Liver (tissue), 3 donors: ENCODE data around the gene SMAD1.

Experiments
- CTCF ChIP-seq: fragments of 150-350 bp; IDR thresholded peaks from 2 replicates; pipeline ENCODE4 v1.5.1; 2017; ENCODE audit warnings: improper control_type of control experiment, low read depth, low read length; ENCODE audit not compliant: missing input control
- REST ChIP-seq: IDR thresholded peaks from 2 replicates; pipeline ENCODE4 v1.6.1; 2016; ENCODE audit warnings: antibody characterized with exemption, mild to moderate bottlenecking
- TAF1 ChIP-seq: conservative IDR thresholded peaks from 2 replicates; pipeline ENCODE4 v1.6.1; 2016; ENCODE audit warnings: antibody characterized with exemption, mild to moderate bottlenecking
- YY1 ChIP-seq: IDR thresholded peaks from 2 replicates; pipeline ENCODE4 v1.6.1; 2016; ENCODE audit warnings: antibody characterized with exemption, mild to moderate bottlenecking
- donor health status: healthy.
- donor health status: healthy.

- TF ChIP-seq CTCF (no peak), TAF1 (no peak), YY1 (no peak), REST (no peak)
These were observed 124.3 kb downstream of the SMAD1 start for GRCh38 chr4:145605941-145606340.
